Neural cell (in vitro differentiated cells): ENCODE data around the gene NBEAL1.

Experiments
- CTCF ChIP-seq: fragments of 450-650 bp; IDR thresholded peaks from 2 replicates; pipeline ENCODE4 v1.5.1; 2014; ENCODE audit warnings: antibody characterized with exemption, mild to moderate bottlenecking, moderate library complexity; ENCODE audit not compliant: poor library complexity, severe bottlenecking
- EP300 ChIP-seq: fragments of 450-650 bp; conservative IDR thresholded peaks from 2 replicates; pipeline ENCODE4 v1.6.1; 2014; ENCODE audit warnings: antibody characterized with exemption, mild to moderate bottlenecking, moderate library complexity; ENCODE audit not compliant: poor library complexity, severe bottlenecking
- EZH2 ChIP-seq: fragments of 200-600, 300-800 bp; shearing (Covaris generic), sonication (generic); IDR thresholded peaks from 2 replicates; pipeline ENCODE4 v1.6.1; 2014; ENCODE audit warnings: antibody characterized with exemption, low read length, borderline replicate concordance, mild to moderate bottlenecking; ENCODE audit not compliant: insufficient read depth, poor library complexity, severe bottlenecking
- MXI1 ChIP-seq: fragments of 450-650 bp; conservative IDR thresholded peaks from 2 replicates; pipeline ENCODE4 v1.6.1; 2014; ENCODE audit warnings: antibody characterized with exemption, mild to moderate bottlenecking; ENCODE audit not compliant: poor library complexity, severe bottlenecking
- POLR2AphosphoS5 ChIP-seq: IDR thresholded peaks from 2 replicates; pipeline ENCODE4 v1.6.1; 2012
- REST ChIP-seq: IDR thresholded peaks from 2 replicates; pipeline ENCODE4 v1.6.1; 2012; ENCODE audit warnings: borderline replicate concordance
- SMC3 ChIP-seq: fragments of 450-650 bp; conservative IDR thresholded peaks from 2 replicates; pipeline ENCODE4 v1.6.1; 2014; ENCODE audit warnings: antibody characterized with exemption, mild to moderate bottlenecking, moderate library complexity; ENCODE audit not compliant: poor library complexity

GRCh38 chr2:203083328-203083727 lies 68.7 kb downstream of the NBEAL1 start:
- no peak for TF ChIP-seq POLR2AphosphoS5
- no peak for TF ChIP-seq EP300
- no peak for TF ChIP-seq EZH2
- no peak for TF ChIP-seq CTCF
- TF ChIP-seq SMC3: no peak
- TF ChIP-seq MXI1: no peak
- TF ChIP-seq REST: no peak
